Loucy (cell line): ENCODE data around the gene HOXD12.

Source experiments
- H2AFZ ChIP-seq: fragments of 200-600 bp; sonication (generic); 2 replicates; pipeline ENCODE4 v1.6.0; 2016; ENCODE audit warnings: antibody characterized with exemption, mild to moderate bottlenecking, low read length, moderate library complexity
- H3F3A ChIP-seq: fragments of 200-600 bp; 2 replicates; pipeline ENCODE4 v1.6.0; 2016; ENCODE audit warnings: antibody characterized with exemption, low read depth, mild to moderate bottlenecking
- H3K27me3 ChIP-seq: fragments of 200-600 bp; sonication (generic); 2 replicates; pipeline ENCODE4 v1.6.1; 2014; ENCODE audit warnings: low read length, mild to moderate bottlenecking; ENCODE audit not compliant: insufficient read depth, poor library complexity, severe bottlenecking
- H3K36me3 ChIP-seq: fragments of 200-600 bp; sonication (generic); 2 replicates; pipeline ENCODE4 v1.6.1; 2016; ENCODE audit warnings: low read length; ENCODE audit not compliant: insufficient read depth
- H3K4me1 ChIP-seq: fragments of 200-600 bp; sonication (generic); 2 replicates; pipeline ENCODE4 v1.5.1; 2014; ENCODE audit warnings: low read length, mild to moderate bottlenecking; ENCODE audit not compliant: insufficient read depth, poor library complexity, severe bottlenecking
- H3K4me2 ChIP-seq: fragments of 200-600 bp; sonication (generic); 2 replicates; pipeline ENCODE4 v1.6.0; 2014; ENCODE audit warnings: antibody characterized with exemption, low read length, low read depth, mild to moderate bottlenecking; ENCODE audit not compliant: poor library complexity, severe bottlenecking
- H3K4me3 ChIP-seq: fragments of 200-600 bp; sonication (generic); 2 replicates; pipeline ENCODE4 v1.5.1; 2014; ENCODE audit warnings: low read length, mild to moderate bottlenecking, mixed read lengths; ENCODE audit not compliant: poor library complexity, severe bottlenecking
- H3K79me2 ChIP-seq: fragments of 200-600 bp; sonication (generic); 2 replicates; pipeline ENCODE4 v1.6.1; 2014; ENCODE audit warnings: low read length; ENCODE audit not compliant: insufficient read depth
- H3K9ac ChIP-seq: fragments of 200-600 bp; sonication (generic); 2 replicates; pipeline ENCODE4 v1.6.0; 2014; ENCODE audit warnings: mild to moderate bottlenecking, low read depth, low read length, moderate library complexity; ENCODE audit not compliant: poor library complexity, severe bottlenecking
- H3K9me2 ChIP-seq: fragments of 200-600 bp; sonication (generic); replicated peaks from 2 replicates; pipeline ENCODE4 v1.6.1; 2016; ENCODE audit warnings: low read depth, low read length, mixed read lengths
- H3K9me3 ChIP-seq: fragments of 200-600 bp; sonication (generic); 2 replicates; pipeline ENCODE4 v1.6.1; 2014; ENCODE audit warnings: mild to moderate bottlenecking, antibody characterized with exemption, low read length, low read depth; ENCODE audit not compliant: insufficient read depth
- H4K20me1 ChIP-seq: fragments of 200-600 bp; sonication (generic); 2 replicates; pipeline ENCODE4 v1.6.0; 2014; ENCODE audit warnings: antibody characterized with exemption, low read length, mild to moderate bottlenecking; ENCODE audit not compliant: insufficient read depth, poor library complexity, severe bottlenecking
- CTCF ChIP-seq: fragments of 200-600 bp; sonication (generic); conservative IDR thresholded peaks from 2 replicates; pipeline ENCODE4 v1.5.1; 2014; ENCODE audit warnings: mild to moderate bottlenecking, antibody characterized with exemption, low read length
- EZH2phosphoT487 ChIP-seq: fragments of 200-600 bp; IDR thresholded peaks from 2 replicates; pipeline ENCODE4 v1.6.1; 2018; ENCODE audit warnings: antibody characterized with exemption, mild to moderate bottlenecking, moderate library complexity, borderline replicate concordance

HOXD12 gene

DNA sequence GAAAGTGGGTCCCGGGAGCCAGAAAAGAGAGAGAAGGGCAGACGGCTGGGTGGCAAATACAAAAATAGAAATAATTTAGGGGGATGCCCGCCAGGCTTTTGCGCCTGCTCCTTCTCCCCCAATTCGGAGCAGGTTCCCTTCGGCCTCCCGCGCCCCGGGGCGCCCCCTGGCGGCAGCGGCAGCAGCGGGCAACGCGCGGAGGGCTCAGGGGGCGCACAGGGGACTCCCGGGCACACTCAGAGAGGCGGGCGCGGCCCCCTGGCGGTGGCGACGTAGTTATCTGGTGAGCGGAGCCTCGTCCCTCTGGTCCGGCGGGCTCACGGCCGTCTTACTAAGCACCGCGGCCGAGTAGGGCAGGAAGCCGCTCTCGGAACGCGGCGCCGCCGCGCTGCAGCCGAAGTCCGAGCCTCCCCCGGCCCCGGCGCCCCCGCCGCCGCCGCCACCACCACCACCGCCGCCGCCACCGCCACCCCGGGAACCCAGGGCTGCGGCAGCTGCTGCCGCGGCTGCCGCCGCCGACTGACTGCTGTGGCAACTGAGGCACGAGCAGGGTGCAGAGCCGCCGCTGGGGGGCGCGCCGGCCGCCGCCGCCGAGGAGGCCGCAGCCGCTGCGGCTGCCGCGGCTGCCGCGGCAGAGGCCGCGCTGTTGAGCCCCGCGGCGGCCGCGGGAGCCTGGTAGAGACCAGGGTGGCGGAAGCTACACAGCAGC, 19.6 kb upstream of the HOXD12 start:
- H3K27me3 ChIP-seq = no peaks in the 10 kb centered on the region
- no peaks in the 10 kb centered on the region for H3K79me2 ChIP-seq
- no peak overlapping the region for H2AFZ ChIP-seq
- H3K9me2 ChIP-seq = no peaks in the 10 kb centered on the region
- H3K4me1 ChIP-seq = no peaks in the 10 kb centered on the region
- H3K36me3 ChIP-seq = no peaks in the 10 kb centered on the region
- H3K4me3 ChIP-seq = no peak overlapping the region
- H3K4me2 ChIP-seq = no peak overlapping the region
- H3K9ac ChIP-seq = no peak overlapping the region
- H4K20me1 ChIP-seq = no peaks in the 10 kb centered on the region
- no peaks in the 10 kb centered on the region for H3K9me3 ChIP-seq
- H3F3A ChIP-seq = no peaks in the 10 kb centered on the region
- TF ChIP-seq CTCF (no peak), EZH2phosphoT487 (no peak)

DNA sequence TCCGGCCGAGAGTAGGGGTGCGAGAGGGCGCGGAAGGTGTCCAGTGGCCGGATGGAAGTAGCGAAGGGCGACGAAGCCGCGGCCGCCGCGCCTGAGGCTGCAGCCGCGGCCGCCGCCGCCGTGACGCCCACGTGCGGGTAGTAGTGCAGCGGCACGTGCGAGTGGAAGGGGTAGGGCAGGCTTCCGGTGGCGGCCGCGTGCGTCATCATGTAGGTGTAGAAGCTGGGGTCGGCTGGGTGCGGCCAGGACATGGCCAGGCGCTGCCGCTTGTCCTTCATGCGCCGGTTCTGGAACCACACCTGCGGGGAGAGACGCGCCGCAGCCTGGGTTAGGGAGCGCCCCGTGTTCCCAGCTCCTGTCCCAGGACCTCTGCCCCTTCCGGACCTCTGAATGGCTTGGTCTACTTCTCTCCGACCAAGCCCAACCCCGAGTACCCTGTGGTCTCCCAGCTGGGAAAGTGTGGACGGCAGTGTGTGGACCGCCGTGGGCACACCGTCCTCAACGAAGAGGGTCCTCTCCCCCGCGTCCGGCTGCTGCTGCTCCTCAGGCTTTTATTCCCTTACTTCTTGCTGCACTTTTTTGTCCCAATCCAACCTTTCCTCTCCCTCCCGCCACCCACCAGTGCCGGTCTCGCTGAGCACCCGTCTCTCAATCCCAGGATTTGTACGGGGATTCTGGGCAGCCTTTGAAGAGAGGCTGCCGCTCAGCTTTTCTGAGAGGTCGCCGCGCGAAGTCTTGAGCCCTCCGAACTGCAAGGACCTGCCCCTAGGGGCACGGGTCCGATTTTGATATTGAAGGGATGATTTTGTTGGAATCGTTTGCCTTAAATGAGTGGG, 18.8 kb upstream of the HOXD12 start:
- Histone ChIP-seq H3F3A (no peaks in the 10 kb centered on the region), H3K79me2 (no peaks in the 10 kb centered on the region), H4K20me1 (no peaks in the 10 kb centered on the region), H2AFZ (no peak overlapping the region), H3K4me2 (no peak overlapping the region), H3K9ac (no peak overlapping the region), H3K36me3 (no peaks in the 10 kb centered on the region), H3K9me3 (no peaks in the 10 kb centered on the region), H3K4me1 (no peaks in the 10 kb centered on the region), H3K27me3 (no peaks in the 10 kb centered on the region), H3K9me2 (no peaks in the 10 kb centered on the region), H3K4me3 (no peak overlapping the region)
- TF ChIP-seq EZH2phosphoT487 (no peak), CTCF (no peak)

DNA sequence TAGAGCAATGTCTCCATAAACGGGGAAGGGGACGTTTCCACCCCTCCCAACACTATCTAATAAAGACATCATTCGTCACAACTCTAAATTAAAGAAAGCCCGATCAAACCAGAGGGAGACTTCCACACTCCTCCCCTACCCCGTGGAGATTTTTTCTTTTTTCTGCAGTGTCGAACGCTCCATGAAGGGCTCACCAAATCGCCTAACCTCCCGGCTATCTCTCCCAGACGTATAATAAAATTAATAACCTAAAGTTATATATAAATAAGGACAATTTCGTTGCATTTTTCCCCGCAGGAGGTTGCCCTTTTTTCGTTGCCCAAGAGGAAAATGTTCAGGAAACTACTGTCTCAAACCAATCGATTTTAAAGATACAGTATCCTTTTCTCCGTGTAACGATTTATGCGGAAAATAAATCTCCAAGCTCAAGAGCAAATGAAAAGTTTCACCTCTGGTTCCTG, 18.2 kb upstream of the HOXD12 start:
- no peaks in the 10 kb centered on the region for H3K9me2 ChIP-seq
- H4K20me1 ChIP-seq = no peaks in the 10 kb centered on the region
- TF ChIP-seq EZH2phosphoT487 (no peak), CTCF (no peak)
- no peak overlapping the region for H3K4me2 ChIP-seq
- H3F3A ChIP-seq = no peaks in the 10 kb centered on the region
- H3K9me3 ChIP-seq = no peaks in the 10 kb centered on the region
- H3K27me3 ChIP-seq = no peaks in the 10 kb centered on the region
- no peaks in the 10 kb centered on the region for H3K4me1 ChIP-seq
- H2AFZ ChIP-seq = no peak overlapping the region
- no peak overlapping the region for H3K4me3 ChIP-seq
- H3K79me2 ChIP-seq = no peaks in the 10 kb centered on the region
- H3K9ac ChIP-seq = no peak overlapping the region
- H3K36me3 ChIP-seq = no peaks in the 10 kb centered on the region
